Limb (tissue), 2 donors: ENCODE measurements around the gene RIMKLA.
A peak's percentile ranks its signal among the peaks of the same experiment; 100 is the strongest.

Source experiments
- DNase-seq, 2 donors: peaks; one replicate each; pipeline ENCODE4 v3.0.0-alpha.2; 2016; ENCODE audit errors: extremely low spot score in 2 of 2

Gene RIMKLA

DNA sequence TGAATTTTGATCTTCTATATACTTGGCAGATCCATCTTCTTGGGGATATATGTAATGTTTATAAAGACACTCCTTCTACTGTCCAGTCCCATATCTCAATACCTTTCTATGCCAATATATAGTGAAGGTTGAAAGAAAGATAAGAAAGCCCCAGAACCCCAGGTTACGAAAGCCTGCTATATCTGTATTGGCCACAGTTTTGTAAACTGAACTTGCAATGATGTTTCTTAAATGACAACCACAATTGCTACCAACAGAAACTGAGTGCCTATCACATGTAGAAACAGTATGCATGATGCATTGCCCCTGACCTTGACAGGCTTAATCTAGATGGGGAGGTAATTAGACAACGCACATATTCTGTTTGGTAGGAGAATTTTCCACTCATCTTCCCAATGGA is 7.8 kb upstream of the RIMKLA start:
- DNase-seq = no peak

DNA sequence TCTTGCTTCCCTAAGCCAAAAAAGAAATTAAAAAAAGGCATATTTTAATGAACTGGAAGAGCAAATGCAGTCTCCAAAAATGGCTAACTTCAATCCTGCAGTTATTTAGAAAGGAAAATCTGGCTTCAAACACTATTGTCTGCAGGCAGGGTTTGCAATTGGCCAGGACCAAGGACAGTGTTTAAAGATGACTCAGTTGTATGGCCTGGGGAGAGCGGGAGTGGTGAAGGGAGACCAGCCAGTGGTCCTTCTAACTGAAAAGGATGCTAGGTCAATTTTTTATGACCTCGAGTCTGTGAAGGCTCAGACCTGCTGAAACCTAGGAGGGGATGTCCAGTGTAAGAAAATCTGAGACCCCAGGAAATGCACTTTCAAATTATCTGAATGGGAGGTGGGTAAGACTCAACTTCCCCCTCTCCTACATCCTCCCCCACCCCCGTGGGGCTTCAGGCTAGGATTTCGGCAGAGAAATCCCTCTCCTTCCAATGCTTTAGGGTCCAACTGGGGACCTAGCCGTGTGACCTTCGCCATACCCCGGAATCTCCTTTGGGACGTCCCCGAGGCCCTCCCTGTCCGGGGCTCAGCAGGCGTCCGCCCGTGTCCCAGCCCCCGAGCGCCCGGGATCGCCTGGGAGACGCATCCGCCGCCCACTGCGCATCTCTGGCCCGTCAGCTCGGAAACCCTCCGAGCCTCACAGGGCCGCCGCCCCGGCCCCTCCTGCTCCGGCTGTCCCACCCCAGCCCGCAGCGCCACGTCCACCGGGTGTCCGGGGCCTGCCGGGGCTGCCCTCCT is 602 bp upstream of the RIMKLA start:
- peak; percentile 30 to 32 for DNase-seq

DNA sequence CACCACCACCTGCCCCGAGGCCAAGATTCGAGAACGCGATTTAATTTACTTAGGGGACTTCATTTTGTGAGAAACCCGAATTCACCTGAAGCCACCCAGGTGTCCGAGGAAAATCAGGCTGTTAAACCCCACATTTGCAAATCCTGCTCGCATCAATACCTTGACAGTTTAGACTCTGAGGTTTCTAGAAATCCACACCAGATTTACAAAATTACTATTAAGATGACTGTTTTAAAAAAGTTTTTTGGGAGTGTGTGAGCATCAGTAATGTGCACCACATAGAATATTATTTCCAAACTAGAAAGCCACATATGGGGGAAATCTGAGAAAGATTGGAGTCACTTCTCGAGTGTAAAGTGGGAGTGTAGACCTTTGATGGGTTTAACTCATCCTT is 685 bp downstream of the RIMKLA start:
- DNase-seq = no peak

DNA sequence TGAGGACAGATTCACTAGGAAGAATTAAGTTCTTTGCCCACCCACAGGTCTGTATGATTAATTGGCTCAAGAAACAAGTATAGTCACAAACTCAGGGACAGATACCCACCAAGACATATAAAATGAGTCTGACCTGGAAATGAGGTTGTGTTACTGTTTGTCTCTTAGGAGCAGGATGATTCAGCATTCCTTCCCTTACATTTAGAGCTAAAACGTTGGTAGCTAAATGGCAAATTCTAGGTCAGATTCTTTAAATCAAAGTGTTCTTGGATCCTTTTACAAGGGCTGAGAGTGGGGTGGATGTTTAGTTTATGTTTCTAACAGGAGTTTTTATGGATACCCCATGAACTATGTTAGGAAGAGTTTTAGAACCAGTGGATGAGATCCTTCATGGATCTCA is 4.7 kb downstream of the RIMKLA start:
- DNase-seq = no peak

DNA sequence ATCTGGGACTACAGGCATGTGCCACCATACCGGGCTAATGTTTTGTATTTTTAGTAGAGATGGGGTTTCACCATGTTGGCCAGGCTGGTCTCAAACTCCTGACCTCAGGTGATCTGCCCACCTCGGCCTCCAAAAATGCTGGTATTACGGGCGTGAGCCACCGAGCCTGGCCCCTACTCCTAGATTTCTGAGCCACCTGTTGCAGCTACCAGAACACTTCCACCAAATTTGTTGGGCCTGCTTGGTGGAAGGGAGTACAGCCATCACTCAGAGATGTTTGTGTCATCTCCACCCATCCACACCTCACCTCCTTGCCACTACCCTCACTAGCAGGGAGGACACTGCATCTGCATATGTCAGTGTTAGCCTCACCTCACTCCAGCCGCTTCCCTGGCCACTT is 5.5 kb downstream of the RIMKLA start:
- no peak for DNase-seq

DNA sequence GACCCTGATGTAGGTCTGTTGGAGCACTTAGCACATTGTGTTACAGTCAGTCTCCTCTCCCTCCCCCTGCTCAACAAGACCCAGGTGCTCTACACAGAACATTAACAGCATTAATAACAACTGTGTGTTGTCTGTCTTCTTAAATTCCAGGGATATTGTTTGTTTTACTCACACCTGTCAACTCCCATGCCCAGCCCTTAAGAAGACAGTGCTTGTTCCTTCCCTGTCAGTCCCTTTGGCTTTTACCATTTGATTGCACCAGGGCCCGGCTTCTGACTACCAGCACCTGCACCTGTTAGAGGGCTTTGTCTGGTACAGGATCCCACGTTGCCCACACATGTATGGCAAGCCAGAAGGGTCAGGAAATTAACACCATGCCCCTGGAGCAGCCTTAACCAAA is 11.7 kb downstream of the RIMKLA start:
- no peak for DNase-seq

GRCh38 chr1:42392967-42393848 is 12.6 kb downstream of the RIMKLA start:
- DNase-seq = no peak

DNA sequence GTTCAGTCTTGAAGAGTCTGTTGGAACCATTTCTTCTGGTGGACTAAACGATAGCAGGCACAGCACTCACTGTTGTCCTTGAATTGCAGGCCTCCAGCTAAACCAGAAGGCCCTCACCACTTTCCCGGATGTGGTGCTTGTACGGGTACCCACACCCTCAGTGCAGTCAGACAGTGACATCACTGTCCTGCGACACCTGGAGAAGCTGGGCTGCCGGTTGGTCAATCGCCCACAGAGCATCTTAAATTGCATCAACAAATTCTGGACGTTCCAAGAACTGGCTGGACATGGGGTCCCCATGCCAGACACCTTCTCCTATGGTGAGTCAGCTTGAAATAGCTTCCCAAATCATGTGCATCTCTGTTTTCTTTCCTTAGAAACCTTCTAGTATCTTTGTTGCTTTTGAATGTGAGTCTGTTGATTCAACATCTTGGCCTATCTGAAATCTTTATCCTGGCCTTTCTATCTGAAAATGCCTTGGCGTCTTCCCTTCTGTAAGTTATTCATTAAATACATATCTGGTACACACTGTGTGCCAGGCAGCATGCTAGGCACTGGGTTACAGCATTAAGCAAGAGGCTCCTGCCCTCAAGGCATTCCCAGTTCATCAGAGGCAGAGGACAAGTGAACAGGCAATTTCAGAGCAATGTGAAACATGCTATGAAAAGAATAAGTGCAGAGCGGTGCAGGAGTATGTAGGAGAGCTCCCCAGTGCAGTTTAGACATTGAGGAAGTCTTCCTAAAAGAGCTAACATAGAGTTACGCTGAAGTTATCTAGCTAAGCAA is 18.9 kb downstream of the RIMKLA start:
- no peak for DNase-seq

GRCh38 chr1:42403880-42404400 is 23.3 kb downstream of the RIMKLA start:
- DNase-seq = no peak

- DNase-seq = no peak
These were observed 34.2 kb downstream of the RIMKLA start for GRCh38 chr1:42414551-42415496.

GRCh38 chr1:42417166-42417565 is 36.6 kb downstream of the RIMKLA start:
- peak in 1 of 2 donors; percentile 42 for DNase-seq

- DNase-seq = no peak
These were observed 37.9 kb downstream of the RIMKLA start for GRCh38 chr1:42418516-42418915.

- DNase-seq = peak; percentile 76 to 81
These were observed 38.7 kb downstream of the RIMKLA start for GRCh38 chr1:42419126-42419821.

DNA sequence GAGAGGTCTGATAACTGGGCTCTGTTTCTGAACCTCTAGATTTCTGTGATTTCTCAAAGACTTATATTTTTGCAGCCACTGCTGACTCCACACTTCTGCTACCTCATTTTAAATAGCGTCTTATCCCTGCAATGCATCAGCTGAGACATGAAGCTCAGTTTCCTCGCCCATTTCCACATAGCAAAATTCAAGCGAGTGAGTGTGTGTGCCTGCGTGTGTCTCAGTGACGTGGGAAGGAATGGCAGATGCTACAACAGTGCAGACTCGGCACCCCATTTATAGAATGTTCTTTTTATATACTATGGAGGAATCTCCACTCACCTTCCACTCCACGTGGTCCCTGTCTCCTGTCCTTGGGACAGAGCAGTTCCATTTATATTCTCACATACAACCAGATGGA is 39.5 kb downstream of the RIMKLA start:
- peak in 1 of 2 donors; percentile 28 for DNase-seq

- peak; percentile 89 to 90 for DNase-seq
These were observed 40.5 kb downstream of the RIMKLA start for GRCh38 chr1:42420911-42421585.

GRCh38 chr1:42422737-42423136 is 42.1 kb downstream of the RIMKLA start:
- DNase-seq = peak in 1 of 2 donors; percentile 31

- DNase-seq = no peak
These were observed 43.1 kb downstream of the RIMKLA start for GRCh38 chr1:42423681-42424080.

- DNase-seq = no peak
These were observed 43.6 kb downstream of the RIMKLA start for GRCh38 chr1:42424201-42424600.

DNA sequence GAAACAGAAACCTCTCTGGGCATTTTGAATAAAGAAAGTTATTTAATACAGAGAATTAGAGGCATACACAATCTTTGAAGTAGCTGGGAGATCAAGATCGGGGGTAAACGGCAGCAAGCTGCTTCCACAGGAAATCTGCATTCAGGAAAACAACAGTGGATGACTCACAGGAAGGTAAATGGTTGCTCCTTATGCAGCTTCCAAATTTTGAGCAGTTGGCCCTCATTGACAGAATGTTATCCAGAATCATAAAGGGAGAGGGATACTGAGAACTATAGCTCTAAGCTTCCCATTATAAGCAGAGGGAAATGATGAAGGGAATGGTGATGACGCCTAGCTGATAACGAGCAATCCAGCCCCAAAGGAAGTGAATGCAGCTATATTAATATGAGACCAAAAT is 46.6 kb downstream of the RIMKLA start:
- DNase-seq = no peak
